Epithelial cell of proximal tubule (primary cell): ENCODE data around the gene OR6K6. TPM values are rescaled to one million over a fixed set of nuclear protein-coding genes. Genes with fewer than 3 reads are reported as not detected.

ENCODE experiments used
- DNase-seq: peaks from one replicate; pipeline ENCODE4 v3.0.0-alpha.2; 2011; ENCODE audit warnings: low read depth
- H3K4me3 ChIP-seq: 2 replicates; pipeline ENCODE4 v1.5.1; 2011; ENCODE audit warnings: low read depth, mild to moderate bottlenecking, low read length
- CTCF ChIP-seq: conservative IDR thresholded peaks from 2 replicates; pipeline ENCODE4 v1.5.1; 2012; ENCODE audit warnings: low read depth, mild to moderate bottlenecking, low read length
- total RNA-seq: library from RNA; depleted of rRNA; stranded (reverse); fragments of >200 nt; gene quantifications from 2 replicates; pipeline ENCODE4 v1.2.3, GENCODE V29; 2015

The OR6K6 gene
- total RNA-seq, 1 donor from 2014 or later, result not detected

- no peak for DNase-seq
- no peak overlapping the region for H3K4me3 ChIP-seq
- TF ChIP-seq CTCF, result no peak
Measured at GRCh38 chr1:158800526-158800925, 46.0 kb downstream of the OR6K6 start.

GRCh38 chr1:158801396-158801795, 46.9 kb downstream of the OR6K6 start:
- no peak for DNase-seq
- no peak overlapping the region for H3K4me3 ChIP-seq
- TF ChIP-seq CTCF, result no peak

- no peak for DNase-seq
- TF ChIP-seq CTCF, result no peak
- no peak overlapping the region for H3K4me3 ChIP-seq
Measured at GRCh38 chr1:158803678-158804077, 49.2 kb downstream of the OR6K6 start.

Other genes starting within 250 kb of the OR6K6 start
- gene OR6Y1, start 200.3 kb upstream of the OR6K6 start, total RNA-seq, result not detected in 2 replicates
- gene OR6P1, start 184.1 kb upstream of the OR6K6 start, total RNA-seq, result not detected in 2 replicates
- gene OR10X1, start 174.8 kb upstream of the OR6K6 start, total RNA-seq, result not detected in 2 replicates
- not detected in 2 replicates for gene OR10Z1, start 149.5 kb upstream of the OR6K6 start, total RNA-seq
- gene SPTA1, start 68.0 kb upstream of the OR6K6 start, total RNA-seq, result not detected in 2 replicates
- not detected in 2 replicates for gene OR6K2, start 54.1 kb upstream of the OR6K6 start, total RNA-seq
- not detected in 2 replicates for gene OR6K3, start 34.0 kb upstream of the OR6K6 start, total RNA-seq
- gene OR6N1, start 17.5 kb downstream of the OR6K6 start, total RNA-seq, result not detected in 2 replicates
- gene OR6N2, start 26.5 kb downstream of the OR6K6 start, total RNA-seq, result not detected in 2 replicates
- gene MNDA, start 76.6 kb downstream of the OR6K6 start, total RNA-seq, result not detected in 2 replicates
- gene PYHIN1, start 176.8 kb downstream of the OR6K6 start, total RNA-seq, result not detected in 2 replicates